ENCODE data around the gene LHX6. TPM values are rescaled to one million over a fixed set of nuclear protein-coding genes. Genes with fewer than 3 reads are reported as not detected.

Gene LHX6
- total and polyA plus RNA-seq, 2 experiments from 2014 or later: 1.0 to 1.2 TPM

- peak overlapping the region; percentile 24; the same call in 1 of the 2 replicates for H3K27ac ChIP-seq (ENCODE audit: low read depth)
- H3K4me2 ChIP-seq: peak overlapping the region; percentile 46
- H3K4me3 Mint-ChIP-seq: 0 out of 3 replicates have a peak overlapping the region, but pooled peaks have one; percentile 8
- peaks cover 4% of the 10 kb centered on the region for H3K27me3 Mint-ChIP-seq (ENCODE audit: insufficient read depth, low read depth, poor library complexity)
- H3K9me2 ChIP-seq (ENCODE audit: insufficient read depth): 0 out of 2 replicates have a peak, but pooled peaks cover 5% of the 10 kb centered on the region
- TF ChIP-seq, protein P1, sequence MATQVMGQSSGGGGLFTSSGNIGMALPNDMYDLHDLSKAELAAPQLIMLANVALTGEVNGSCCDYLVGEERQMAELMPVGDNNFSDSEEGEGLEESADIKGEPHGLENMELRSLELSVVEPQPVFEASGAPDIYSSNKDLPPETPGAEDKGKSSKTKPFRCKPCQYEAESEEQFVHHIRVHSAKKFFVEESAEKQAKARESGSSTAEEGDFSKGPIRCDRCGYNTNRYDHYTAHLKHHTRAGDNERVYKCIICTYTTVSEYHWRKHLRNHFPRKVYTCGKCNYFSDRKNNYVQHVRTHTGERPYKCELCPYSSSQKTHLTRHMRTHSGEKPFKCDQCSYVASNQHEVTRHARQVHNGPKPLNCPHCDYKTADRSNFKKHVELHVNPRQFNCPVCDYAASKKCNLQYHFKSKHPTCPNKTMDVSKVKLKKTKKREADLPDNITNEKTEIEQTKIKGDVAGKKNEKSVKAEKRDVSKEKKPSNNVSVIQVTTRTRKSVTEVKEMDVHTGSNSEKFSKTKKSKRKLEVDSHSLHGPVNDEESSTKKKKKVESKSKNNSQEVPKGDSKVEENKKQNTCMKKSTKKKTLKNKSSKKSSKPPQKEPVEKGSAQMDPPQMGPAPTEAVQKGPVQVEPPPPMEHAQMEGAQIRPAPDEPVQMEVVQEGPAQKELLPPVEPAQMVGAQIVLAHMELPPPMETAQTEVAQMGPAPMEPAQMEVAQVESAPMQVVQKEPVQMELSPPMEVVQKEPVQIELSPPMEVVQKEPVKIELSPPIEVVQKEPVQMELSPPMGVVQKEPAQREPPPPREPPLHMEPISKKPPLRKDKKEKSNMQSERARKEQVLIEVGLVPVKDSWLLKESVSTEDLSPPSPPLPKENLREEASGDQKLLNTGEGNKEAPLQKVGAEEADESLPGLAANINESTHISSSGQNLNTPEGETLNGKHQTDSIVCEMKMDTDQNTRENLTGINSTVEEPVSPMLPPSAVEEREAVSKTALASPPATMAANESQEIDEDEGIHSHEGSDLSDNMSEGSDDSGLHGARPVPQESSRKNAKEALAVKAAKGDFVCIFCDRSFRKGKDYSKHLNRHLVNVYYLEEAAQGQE (IDR thresholded peaks at IDR 0.05; ENCODE audit: unreplicated experiment): no peak
- no peak for TF ChIP-seq CREB1 (CRISPR knock-in tag; IDR thresholded peaks at IDR 0.05; ENCODE audit: low read depth)
- TF ChIP-seq EZH2 (IDR thresholded peaks at IDR 0.05; ENCODE audit: low read depth, unreplicated experiment): no peak
- no peak for TF ChIP-seq NANOG (IDR thresholded peaks at IDR 0.05; ENCODE audit: borderline replicate concordance)
- TF ChIP-seq JUNB (IDR thresholded peaks at IDR 0.05; ENCODE audit: unreplicated experiment): no peak
- TF ChIP-seq, protein P2, sequence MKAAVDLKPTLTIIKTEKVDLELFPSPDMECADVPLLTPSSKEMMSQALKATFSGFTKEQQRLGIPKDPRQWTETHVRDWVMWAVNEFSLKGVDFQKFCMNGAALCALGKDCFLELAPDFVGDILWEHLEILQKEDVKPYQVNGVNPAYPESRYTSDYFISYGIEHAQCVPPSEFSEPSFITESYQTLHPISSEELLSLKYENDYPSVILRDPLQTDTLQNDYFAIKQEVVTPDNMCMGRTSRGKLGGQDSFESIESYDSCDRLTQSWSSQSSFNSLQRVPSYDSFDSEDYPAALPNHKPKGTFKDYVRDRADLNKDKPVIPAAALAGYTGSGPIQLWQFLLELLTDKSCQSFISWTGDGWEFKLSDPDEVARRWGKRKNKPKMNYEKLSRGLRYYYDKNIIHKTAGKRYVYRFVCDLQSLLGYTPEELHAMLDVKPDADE (IDR thresholded peaks at IDR 0.05): no peak
- TF ChIP-seq STAT1 (IDR thresholded peaks at IDR 0.05; ENCODE audit: unreplicated experiment): no peak
- no peak for TF ChIP-seq ZNF331 (CRISPR knock-in tag; IDR thresholded peaks at IDR 0.05; ENCODE audit: low read depth)
- TF ChIP-seq, protein P3, sequence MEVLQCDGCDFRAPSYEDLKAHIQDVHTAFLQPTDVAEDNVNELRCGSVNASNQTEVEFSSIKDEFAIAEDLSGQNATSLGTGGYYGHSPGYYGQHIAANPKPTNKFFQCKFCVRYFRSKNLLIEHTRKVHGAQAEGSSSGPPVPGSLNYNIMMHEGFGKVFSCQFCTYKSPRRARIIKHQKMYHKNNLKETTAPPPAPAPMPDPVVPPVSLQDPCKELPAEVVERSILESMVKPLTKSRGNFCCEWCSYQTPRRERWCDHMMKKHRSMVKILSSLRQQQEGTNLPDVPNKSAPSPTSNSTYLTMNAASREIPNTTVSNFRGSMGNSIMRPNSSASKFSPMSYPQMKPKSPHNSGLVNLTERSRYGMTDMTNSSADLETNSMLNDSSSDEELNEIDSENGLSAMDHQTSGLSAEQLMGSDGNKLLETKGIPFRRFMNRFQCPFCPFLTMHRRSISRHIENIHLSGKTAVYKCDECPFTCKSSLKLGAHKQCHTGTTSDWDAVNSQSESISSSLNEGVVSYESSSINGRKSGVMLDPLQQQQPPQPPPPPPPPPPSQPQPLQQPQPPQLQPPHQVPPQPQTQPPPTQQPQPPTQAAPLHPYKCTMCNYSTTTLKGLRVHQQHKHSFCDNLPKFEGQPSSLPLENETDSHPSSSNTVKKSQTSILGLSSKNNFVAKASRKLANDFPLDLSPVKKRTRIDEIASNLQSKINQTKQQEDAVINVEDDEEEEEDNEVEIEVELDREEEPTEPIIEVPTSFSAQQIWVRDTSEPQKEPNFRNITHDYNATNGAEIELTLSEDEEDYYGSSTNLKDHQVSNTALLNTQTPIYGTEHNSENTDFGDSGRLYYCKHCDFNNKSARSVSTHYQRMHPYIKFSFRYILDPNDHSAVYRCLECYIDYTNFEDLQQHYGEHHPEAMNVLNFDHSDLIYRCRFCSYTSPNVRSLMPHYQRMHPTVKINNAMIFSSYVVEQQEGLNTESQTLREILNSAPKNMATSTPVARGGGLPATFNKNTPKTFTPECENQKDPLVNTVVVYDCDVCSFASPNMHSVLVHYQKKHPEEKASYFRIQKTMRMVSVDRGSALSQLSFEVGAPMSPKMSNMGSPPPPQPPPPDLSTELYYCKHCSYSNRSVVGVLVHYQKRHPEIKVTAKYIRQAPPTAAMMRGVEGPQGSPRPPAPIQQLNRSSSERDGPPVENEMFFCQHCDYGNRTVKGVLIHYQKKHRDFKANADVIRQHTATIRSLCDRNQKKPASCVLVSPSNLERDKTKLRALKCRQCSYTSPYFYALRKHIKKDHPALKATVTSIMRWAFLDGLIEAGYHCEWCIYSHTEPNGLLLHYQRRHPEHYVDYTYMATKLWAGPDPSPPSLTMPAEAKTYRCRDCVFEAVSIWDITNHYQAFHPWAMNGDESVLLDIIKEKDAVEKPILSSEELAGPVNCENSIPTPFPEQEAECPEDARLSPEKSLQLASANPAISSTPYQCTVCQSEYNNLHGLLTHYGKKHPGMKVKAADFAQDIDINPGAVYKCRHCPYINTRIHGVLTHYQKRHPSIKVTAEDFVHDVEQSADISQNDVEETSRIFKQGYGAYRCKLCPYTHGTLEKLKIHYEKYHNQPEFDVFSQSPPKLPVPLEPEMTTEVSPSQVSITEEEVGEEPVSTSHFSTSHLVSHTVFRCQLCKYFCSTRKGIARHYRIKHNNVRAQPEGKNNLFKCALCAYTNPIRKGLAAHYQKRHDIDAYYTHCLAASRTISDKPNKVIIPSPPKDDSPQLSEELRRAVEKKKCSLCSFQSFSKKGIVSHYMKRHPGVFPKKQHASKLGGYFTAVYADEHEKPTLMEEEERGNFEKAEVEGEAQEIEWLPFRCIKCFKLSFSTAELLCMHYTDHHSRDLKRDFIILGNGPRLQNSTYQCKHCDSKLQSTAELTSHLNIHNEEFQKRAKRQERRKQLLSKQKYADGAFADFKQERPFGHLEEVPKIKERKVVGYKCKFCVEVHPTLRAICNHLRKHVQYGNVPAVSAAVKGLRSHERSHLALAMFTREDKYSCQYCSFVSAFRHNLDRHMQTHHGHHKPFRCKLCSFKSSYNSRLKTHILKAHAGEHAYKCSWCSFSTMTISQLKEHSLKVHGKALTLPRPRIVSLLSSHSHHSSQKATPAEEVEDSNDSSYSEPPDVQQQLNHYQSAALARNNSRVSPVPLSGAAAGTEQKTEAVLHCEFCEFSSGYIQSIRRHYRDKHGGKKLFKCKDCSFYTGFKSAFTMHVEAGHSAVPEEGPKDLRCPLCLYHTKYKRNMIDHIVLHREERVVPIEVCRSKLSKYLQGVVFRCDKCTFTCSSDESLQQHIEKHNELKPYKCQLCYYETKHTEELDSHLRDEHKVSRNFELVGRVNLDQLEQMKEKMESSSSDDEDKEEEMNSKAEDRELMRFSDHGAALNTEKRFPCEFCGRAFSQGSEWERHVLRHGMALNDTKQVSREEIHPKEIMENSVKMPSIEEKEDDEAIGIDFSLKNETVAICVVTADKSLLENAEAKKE (CRISPR knock-in tag; IDR thresholded peaks at IDR 0.05): no peak
- no peak for TF ChIP-seq EZH2phosphoT487 (IDR thresholded peaks at IDR 0.05; ENCODE audit: unreplicated experiment)
- no peak for TF ChIP-seq POLR2AphosphoS5 (IDR thresholded peaks at IDR 0.05; ENCODE audit: low read depth)
- no peak for TF ChIP-seq CTCF (conservative IDR thresholded peaks at IDR 0.05; ENCODE audit: low read depth in 2 of 2)
- no peak for TF ChIP-seq ZNF114 (CRISPR knock-in tag; IDR thresholded peaks at IDR 0.05)
- no peak overlapping the region for H3K27ac Mint-ChIP-seq
- no peak overlapping the region for H3K4me3 ChIP-seq
- H3K4me1 ChIP-seq (ENCODE audit: insufficient read depth): peaks cover 13% of the 10 kb centered on the region
- H3K9me3 Mint-ChIP-seq: no peaks in the 10 kb centered on the region
- no peaks in the 10 kb centered on the region; the same call in 2 of the 3 replicates for H3K36me3 Mint-ChIP-seq (ENCODE audit: low read depth)
- no peaks in the 10 kb centered on the region for H3F3A ChIP-seq (replicated peaks; ENCODE audit: low read depth)
- DNase-seq (ENCODE audit: low spot score) (no peak), ATAC-seq (no peak)
- H4K20me1 ChIP-seq (replicated peaks; ENCODE audit: insufficient read depth): no peaks in the 10 kb centered on the region
- no peaks in the 10 kb centered on the region for H3K27me3 ChIP-seq (ENCODE audit: insufficient read depth)
- H3K36me3 ChIP-seq (ENCODE audit: insufficient read depth): no peaks in the 10 kb centered on the region
- H2AFZ ChIP-seq: 0 out of 2 replicates have a peak overlapping the region, but pooled peaks have one; percentile 1
- peaks cover 17% of the 10 kb centered on the region for H3K4me1 Mint-ChIP-seq
- no peaks in the 10 kb centered on the region for H3K79me2 ChIP-seq (replicated peaks; ENCODE audit: insufficient read depth)
These were observed 24.7 kb downstream of the LHX6 start for GRCh38 chr9:122204055-122204454.

Measured in GM23338 (cell line).